NT2/D1 (cell line): ENCODE results near the gene MAST4.

Source experiments
- SUZ12 ChIP-seq: IDR thresholded peaks from 2 replicates; pipeline ENCODE4 v1.6.1; 2011; ENCODE audit not compliant: insufficient read length, insufficient read depth; ENCODE audit errors: extremely low read depth
- YY1 ChIP-seq: IDR thresholded peaks from 2 replicates; pipeline ENCODE4 v1.6.1; 2011; ENCODE audit not compliant: insufficient read length, insufficient read depth
- ZNF274 ChIP-seq: IDR thresholded peaks from 2 replicates; pipeline ENCODE4 v1.6.1; 2011; ENCODE audit warnings: mild to moderate bottlenecking, low read depth, low read length

DNA sequence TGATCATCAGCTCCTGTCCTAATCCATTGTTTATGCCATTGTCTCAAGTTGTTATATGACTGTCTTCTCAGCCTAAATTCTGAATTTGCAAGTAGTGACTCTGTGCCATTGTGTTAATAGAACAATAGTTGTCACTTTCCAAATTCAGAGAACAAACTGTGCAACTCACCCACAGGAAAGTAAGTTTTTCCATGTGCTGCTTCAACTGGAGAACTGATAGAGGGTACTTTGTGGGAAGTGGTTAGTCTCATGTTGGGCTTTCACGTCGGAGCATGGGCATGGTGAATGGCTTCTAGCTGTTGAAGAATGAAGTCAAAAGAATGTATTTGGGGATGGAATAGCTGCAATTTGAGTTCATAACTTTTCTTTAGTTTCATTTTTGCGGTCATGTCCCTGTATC lies 454.4 kb downstream of the MAST4 start:
- no peak for TF ChIP-seq YY1
- TF ChIP-seq SUZ12, result no peak
- TF ChIP-seq ZNF274, result no peak
